Fibroblast of skin of left quadriceps (primary cell): ENCODE results near the gene PRM3.
"Not testable (repeated sequence)": the region's sequence is repeated elsewhere in the genome, so short reads cannot be mapped to it uniquely, and the experiment has no call there.

ENCODE experiments used
- DNase-seq, 2 experiments: peaks; one replicate each; pipeline ENCODE4 v3.0.0-alpha.2; 2013; ENCODE audit warnings: low read depth in 2 of 2

PRM3 gene

GRCh38 chr16:11303405-11304138, 30.1 kb upstream of the PRM3 start:
- no peak for DNase-seq

GRCh38 chr16:11302977-11303376, 29.5 kb upstream of the PRM3 start:
- no peak for DNase-seq

DNA sequence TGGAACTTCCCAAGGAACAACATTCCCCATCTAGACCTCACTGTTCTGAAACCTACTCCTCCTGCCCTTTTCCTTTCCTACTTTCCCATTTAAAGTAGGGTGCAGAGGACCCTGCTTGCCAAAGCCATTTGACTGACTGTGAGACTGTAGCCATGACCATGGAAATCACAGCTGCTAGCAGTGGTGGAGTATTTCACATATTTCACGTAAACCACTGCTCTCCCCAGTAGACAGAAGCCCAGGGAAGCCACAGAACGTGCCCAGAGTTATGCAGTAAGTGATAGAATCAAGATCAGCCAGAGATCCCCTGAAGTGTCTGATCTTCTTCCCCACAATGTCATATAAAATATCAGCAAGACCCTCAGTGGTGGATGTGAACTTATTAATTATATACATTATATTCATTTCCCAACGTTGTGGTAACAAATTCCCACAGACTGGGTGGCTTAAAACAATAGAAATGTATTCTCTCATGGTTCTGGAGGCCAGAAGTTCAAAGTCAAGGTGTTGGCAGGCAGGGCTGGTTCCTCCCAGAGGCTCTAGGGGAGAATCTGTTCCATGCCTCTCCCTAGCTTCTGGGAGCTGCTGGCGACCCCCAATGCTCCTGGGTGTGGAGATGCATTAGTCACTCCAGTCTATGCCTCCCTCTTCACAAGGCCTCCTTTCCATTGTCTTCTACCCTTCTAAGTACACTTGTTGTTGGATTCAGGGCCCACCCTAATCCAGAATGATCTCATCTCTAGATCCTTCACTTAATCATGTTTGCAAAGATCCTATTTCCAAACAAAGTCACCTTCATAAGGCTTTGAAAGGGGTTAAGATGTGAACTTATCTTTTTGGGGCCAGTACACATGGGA, 28.4 kb upstream of the PRM3 start:
- DNase-seq = no peak

- no peak for DNase-seq
Observed at GRCh38 chr16:11300560-11300892, 27.1 kb upstream of the PRM3 start.

DNA sequence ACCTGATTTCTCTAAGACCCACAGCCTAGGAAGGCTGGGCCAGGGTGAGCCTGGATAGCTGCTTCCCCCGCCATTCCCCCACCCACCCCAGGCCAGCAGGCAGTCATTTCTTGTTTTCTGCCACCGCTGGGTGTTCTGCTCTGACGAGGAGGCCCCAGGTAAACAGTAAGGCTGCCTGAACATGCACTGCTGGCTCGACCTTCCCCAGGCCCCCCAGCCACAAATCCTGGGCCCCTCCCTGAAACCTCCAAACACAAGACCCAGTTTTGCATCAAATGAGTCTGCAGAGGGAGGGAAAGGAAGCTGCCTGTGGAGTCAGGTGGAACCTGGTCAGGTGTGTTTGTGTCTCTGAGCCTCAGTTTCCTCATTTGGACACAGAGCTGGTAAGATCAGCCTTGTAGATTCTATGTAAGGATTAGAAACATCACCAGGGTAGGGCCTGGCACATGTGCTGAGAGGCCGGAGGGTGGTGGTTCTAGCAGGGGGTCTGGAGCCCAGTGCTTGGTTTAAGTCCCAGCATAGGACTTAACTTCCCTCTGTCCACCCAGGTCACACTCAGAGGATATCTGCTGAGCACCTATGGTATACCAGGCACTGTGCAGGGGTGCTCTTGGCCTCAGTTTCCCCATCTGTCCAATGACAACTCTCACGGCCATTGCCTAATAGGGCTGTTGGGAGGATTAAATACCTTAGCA, 26.6 kb upstream of the PRM3 start:
- no peak for DNase-seq

DNA sequence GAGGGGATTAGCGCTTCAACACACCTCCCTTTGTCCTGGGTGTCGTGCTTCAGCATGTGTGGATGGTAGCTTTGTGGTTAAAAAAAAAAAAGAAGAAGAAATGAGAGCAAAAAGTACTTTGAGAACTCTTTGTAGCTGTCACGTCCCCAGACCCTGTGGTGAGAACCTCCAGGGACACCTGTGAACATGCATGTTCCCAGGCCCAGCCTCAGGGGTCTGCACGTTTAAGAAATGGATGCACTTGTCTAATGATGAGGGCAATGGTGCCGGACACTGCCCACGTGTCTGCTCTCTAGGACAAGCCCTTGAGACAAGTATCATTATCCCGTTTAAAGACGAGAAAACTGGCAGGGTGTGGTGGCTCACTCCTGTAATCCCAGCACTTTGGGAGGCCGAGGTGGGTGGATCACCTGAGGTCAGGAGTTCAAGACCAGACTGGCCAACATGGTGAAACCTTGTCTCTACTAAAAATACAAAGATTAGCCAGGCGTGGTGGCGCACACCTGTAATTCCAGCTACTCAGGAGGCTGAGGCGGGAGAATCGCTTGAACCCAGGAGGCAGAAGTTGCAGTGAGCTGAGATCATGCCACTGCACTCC, 25.6 kb upstream of the PRM3 start:
- DNase-seq = not testable (repeated sequence)

- no peak for DNase-seq
Observed at GRCh38 chr16:11298143-11298900, 24.9 kb upstream of the PRM3 start.

- DNase-seq = no peak
Observed at GRCh38 chr16:11297492-11298142, 24.2 kb upstream of the PRM3 start.

DNA sequence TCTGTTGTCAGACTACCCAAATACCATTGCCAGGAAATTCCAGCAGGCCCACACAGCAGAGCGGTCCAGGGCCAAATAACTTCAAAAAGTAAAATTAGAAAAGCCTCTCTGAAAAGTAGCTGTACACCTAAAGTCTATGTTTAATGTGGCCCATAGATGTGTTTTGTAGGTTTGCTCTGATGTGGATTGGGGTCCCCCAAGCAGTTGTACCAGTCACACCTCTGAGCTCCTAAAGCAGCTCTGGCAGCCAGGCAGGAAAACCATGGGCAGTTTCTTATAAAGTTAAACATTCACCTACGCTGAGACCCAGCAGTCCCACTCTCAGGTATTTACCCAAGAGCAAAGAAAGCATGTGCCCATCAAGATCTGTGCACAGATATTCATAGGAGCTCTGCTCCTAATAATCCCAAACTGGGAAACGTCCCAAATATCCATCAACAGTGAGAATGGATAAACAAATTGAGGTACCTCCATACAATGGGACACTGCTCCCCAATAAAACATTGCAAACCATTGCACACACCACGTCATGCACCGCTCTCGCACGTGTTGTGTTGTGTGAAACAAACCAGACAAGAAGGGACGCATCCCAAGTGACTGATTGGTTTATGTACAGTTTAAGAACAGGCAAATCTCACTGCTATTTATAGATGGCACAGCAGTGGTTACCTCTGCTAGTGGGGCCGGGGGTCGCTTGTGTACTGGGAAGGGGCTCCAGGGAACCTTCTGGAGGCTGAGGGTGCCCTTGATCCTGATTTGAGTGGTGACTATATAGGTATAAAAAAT, 23.5 kb upstream of the PRM3 start:
- no peak for DNase-seq

DNA sequence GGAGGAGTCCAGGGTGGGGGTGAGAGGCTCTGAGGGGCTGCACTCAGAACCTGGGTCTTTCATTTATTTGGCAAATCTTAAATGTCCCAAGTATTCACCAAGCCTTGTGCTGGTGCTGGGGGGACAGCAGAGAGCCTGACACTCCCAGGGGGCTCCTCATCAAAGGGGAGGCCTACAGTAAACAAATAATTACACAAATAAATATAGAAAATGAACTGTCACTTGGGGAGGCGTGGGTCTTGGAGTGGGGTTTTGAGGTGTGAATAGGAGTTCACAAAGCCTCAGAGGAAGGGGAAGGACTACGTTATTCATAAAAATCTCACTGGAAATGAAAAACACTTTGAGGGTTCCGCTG, 22.9 kb upstream of the PRM3 start:
- DNase-seq = no peak

DNA sequence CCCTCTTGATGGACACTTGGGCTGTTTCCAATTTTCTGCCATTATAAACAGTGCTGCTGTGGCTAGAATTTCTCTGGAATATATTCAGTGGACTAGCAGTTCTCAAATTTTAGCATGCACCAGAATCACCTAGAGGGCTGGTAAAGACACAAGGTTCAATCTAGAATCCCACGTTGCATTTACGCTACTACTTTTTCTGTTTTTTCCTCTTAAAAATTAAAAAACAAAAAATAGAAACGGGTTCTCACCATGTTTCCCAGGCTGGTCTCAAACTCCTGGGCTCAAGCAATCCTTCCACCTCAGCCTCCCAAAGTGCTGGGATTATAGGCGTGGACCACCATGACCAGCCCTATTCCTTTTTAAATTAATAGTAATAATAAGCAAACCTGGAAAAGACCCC, 22.2 kb upstream of the PRM3 start:
- no peak for DNase-seq

- no peak for DNase-seq
Observed at GRCh38 chr16:11292076-11292748, 18.8 kb upstream of the PRM3 start.

GRCh38 chr16:11291091-11291703, 17.8 kb upstream of the PRM3 start:
- no peak for DNase-seq

- no peak for DNase-seq
Observed at GRCh38 chr16:11290102-11290893, 16.9 kb upstream of the PRM3 start.

DNA sequence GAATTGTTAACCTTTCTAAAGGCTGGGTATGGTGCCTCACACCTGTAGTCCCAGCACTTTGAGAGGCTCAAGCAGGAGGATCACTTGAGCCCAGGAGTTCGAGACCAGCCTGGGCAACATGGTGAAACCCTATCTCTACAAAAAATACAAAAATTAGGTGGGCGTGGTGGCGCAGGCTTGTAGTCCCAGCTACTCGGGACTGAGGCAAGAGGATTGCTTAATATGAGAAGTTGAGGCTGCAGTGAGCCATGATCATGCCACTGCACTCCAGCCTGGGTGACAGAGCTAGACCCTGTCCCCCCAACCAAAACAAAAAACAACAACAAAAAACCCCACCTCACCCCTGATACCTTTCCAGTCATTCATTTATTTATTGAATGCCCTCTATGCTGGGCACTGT, 16.3 kb upstream of the PRM3 start:
- not testable (repeated sequence) for DNase-seq

- no peak for DNase-seq
Observed at GRCh38 chr16:11289202-11289601, 15.8 kb upstream of the PRM3 start.

DNA sequence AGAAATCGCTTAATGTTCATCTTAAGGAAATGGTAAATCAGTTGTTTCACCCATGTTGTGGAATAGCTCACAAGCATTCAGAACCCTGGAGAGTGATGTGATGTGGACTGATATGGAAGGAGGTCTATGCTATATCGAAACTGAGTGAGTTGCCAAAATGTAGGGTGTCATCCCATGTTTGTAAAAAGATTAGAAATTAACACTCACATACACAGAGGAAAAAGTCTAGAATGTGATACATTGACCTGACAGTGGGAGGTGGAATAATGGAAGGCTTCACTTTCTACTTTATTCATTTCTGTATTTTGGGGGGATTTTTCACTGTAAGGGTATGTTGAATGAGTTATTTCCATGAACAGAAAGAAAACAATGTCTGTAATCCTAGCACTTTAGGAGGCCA, 12.4 kb upstream of the PRM3 start:
- DNase-seq = no peak

- no peak for DNase-seq
Observed at GRCh38 chr16:11283820-11284248, 10.4 kb upstream of the PRM3 start.
